NCI-H2081 treated with DMSO at 0.1 percent for 48 hours (cell line): ENCODE measurements around the gene NRP2.

Source experiments
- DNase-seq: peaks from one replicate; lab custom pipeline; 2025; lab: John Stamatoyannopoulos, UW

NRP2 gene

GRCh38 chr2:205807229-205807628, 124.9 kb downstream of the NRP2 start:
- DNase-seq = no peak

DNA sequence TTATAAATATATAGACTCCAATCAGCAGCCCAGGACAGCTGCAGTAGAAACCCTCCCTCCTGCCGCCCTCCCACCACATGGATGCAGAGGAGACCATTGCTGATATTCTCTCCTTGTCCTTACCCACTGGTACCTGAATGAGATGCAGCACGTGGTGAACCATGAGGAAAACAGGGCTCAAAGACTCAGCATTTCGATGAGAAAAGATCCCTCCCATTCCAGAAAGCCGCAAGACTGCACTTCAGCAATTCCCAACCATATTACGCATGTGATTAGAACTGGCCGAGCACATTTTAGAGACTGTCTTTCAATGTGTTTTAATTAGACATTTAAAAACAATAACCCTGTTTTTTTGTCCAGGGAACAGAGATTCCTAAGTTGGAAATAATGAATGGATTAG, 125.5 kb downstream of the NRP2 start:
- DNase-seq = no peak

DNA sequence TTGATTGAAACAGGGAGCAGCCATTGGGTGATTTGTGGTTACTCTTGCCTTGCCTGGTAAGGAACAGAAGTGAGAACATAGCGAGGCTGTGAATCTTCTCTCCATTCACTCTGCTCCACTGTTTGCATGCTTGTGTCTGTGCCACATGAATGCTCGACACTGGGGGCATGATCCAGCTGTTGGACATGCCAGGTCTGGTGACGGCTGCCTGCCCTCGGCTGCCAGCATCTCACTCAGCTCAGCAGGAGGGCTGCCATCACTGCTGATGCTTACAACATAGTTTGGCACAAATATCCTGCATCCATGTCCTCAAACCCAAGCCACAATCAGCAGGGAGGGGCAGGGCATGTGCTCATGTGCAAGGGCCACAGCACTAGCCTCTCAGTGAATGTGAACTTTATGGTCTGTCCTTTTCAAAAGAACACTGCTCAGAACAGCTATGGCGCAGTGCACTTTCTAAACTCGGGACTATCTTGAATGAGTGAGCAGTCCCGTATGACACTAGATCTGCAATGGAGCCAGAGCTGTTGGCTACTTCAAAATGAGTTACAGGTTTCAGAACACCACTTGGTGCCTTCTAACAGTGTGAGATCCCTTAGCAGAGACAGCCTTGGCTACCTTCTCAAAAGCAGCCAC, 126.3 kb downstream of the NRP2 start:
- DNase-seq = no peak

DNA sequence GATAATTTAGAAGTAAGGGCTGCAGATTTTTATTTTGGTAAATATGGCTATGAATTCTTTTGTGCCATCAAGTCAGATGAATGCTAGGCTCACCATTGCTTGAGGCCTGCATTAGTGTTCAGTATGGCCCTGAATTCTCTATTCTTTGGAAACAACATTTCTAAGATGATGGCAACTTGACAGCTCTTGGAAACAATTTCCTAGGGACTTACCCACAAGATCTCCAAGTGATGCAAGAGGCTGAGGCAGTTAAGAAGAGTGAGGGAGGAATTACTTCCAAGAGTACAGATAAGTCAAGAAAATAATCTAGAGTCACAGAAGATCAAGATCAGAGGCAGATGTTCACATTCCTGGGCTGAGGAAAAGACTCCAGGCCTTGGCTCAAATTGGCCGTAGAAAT, 129.1 kb downstream of the NRP2 start:
- no peak for DNase-seq

DNA sequence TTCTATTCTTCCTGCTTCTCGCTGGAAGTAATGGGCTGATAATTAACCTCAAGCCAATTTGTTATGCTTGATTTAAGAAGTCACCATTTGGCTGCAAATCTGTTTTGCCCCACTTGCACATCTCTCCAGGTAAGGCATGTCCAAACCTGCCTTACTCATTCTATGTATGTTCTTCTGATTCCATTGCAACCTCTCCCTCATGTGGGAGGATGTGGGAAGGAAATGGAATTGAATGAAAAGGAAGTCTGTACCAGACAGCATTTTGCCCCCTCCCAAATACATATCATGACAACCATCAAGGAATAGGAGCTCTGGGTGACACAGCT, 131.7 kb downstream of the NRP2 start:
- no peak for DNase-seq

GRCh38 chr2:205815673-205816072, 133.4 kb downstream of the NRP2 start:
- no peak for DNase-seq

DNA sequence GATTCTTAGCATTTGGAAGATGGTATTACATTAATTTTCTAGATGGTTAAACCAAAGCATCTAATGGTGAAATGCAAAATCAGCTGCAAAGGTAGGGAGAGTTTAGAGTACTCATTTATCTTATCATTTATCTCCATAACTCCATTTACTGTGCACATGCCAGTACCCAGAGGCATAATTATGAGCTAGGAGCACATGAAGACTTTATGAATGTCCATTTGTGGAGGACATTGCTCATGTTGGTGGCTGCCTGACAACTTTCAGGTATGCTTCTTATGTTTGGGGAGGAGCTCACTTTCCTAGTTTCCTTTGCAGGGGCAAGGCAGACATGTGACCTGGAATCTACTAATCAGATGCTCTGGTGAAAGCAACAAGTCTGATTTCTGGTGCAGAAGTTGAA, 134.0 kb downstream of the NRP2 start:
- no peak for DNase-seq

DNA sequence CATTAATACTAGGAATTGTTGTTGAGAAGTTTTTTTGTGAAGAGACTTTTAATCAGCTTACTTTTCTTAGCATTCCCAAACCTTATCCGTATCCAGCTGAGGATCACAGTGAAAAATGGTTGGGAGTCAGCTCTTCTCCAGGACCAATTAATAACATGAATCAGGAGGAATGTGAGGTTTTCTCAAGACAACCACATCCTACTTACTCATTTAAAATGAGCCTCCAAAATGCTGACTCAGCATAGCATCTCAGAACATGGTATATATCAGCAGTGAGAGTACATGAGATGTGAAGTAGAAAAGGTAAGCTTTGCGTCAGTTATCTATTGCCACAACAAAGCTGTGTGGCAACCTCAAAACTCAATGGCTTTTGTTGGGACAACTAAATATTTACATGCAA, 140.3 kb downstream of the NRP2 start:
- no peak for DNase-seq

GRCh38 chr2:205827809-205828365, 145.6 kb downstream of the NRP2 start:
- no peak for DNase-seq

DNA sequence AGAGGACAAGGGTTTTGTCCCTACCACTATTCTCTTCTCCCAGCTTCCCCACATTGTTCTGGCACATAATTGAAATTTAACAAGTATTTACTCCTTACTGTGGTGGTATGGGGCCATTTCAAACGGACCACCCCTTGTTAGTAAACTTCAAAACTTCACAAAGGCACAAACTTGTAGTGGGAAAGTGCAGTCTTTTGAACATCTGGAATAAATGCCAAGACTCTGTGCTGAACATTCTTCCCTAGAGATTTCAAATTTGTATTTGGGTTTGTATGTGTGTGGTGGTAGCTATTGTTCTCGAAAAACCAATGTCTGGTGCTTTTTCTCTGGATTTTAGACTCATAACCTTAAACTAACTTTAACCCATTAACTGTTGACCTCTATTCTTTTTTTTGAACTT, 151.6 kb downstream of the NRP2 start:
- no peak for DNase-seq

DNA sequence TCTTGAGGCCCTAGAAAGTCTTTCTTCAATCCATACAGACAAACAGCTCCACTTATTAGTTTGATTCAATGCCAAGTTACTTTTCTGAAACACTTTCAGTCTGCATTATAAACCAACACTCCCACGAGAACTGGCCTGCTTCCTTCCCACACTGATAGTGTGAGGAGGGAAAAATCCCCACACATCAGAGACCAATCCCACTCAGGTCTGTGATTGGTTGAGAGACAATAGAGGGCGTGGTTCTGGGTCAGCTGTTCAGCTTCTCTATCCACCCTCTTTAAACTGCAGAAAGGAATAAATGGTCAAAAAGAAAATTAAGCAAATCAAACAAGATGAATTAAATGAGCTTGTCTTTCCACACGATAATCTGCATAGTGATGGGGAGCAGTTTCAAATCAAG, 152.5 kb downstream of the NRP2 start:
- no peak for DNase-seq

DNA sequence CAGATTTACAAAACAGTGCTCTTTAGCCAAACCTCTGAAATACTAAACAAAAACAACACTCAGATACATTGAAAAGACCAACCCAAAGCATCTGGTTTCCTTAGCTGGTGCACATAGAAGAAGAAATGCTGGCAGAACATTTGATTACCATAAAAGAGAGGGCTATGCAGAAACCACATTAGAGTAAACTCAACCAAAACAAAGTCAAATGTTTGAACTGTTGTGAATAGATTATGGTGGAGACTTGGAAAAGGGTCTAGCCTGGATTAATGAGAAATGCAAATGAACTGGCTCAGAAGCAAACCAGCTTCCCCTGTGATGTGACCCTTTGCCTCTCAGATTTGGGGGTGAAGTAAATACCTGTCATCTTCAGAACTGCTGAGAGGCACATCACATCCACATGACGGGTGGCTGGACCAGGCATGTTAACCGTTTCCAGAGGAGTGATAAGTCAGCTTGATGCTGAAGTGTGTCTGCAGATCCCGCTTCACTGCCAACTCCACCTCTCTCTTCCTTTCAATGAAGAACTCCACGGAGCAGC, 153.0 kb downstream of the NRP2 start:
- DNase-seq = no peak

DNA sequence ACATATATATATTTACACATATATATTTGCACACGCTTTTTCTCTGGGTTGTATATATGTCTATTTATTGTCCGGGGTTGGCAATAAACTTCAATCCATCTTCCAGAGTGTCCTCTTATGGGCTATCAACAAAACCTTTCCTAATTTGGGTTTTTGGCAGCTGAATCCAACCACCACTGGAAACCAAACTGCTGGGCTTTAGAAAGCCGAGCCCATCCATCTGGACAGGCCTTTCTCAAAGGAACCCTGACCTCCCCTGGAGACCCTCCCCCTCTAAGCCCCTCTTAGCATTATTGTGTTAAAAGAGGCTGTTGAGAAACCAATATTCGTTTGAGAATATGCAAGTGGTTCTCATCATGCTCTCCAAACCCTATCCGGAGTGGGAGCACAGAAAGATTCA, 153.6 kb downstream of the NRP2 start:
- DNase-seq = no peak

DNA sequence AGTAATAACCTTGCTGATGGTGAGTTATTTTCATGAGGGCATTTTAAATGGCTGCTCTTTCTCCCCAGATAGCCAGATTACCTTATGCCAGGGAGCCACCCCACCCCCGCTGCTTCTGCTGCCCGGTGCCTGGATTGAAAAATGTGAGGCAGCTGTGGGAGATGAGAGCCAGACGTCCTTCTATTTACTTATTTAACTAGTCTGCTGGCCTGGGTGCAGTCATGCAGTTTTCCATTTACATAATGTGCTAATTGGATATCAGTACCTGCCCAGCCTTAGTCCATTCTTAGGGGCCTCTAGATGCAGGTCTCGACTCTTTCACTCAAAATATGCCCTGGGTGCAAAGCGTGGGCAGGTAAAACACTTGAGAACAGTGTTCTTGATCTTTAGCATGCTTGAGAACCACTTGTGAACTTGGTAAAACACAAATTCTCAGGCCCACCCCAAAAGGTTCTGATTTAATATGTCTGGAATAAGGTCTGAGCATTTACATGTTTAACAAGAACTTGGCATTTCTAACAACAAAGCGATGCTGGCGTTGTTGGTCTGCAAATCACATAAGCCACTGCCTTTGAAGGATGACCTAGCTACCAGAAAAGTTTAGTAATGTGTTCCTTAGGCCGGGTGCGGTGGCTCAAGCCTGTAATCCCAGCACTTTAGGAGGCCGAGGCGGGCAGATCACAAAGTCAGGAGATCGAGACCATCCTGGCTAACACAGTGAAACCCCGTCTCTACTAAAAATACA, 154.3 kb downstream of the NRP2 start:
- DNase-seq = no peak

DNA sequence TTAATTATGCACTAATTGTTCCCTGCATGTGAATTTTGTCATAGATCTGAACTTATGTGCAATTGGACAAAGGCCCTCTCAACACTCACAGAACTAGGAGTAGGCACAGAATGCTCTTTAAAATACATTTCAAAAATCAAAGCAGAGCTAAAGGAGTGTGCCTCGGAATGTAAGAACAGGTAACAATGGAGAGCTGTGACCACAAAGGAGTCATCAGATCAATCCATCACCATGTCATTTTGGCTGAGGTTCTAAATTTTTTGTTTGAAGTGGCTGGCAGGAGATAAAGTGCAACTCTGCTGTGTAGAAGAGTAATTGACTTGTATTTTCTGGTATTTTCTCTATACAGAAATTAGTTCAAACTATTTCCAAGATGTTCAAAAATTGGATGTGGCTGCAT, 155.4 kb downstream of the NRP2 start:
- no peak for DNase-seq

- no peak for DNase-seq
Observed at GRCh38 chr2:205845446-205845845, 163.1 kb downstream of the NRP2 start.
